Adrenal gland (tissue), 5 donors: Measurements from ENCODE around the gene CCDC27.

Experiments used
- CTCF ChIP-seq, 6 experiments: fragments of 450-650 bp in 4 of 6; fragments of 200-600 bp in 2 of 6; sonication (generic) in 1 of 6; IDR thresholded peaks; 1 replicate in 5 of 6; 2 replicates in 1 of 6; pipeline versions ENCODE4 v1.5.1 to v1.8.0; 2016 to 2021; ENCODE audit warnings: antibody characterized with exemption in 6 of 6, mild to moderate bottlenecking in 2 of 6, moderate library complexity in 1 of 6
- POLR2A ChIP-seq, 2 donors: fragments of 450-650 bp; IDR thresholded peaks; one replicate each; pipeline ENCODE4 v1.6.1; 2017; ENCODE audit warnings: antibody characterized with exemption in 2 of 2, mild to moderate bottlenecking in 2 of 2, moderate library complexity in 1 of 2
- donor health status: DM: no; HTN: no; CAD: no.

GRCh38 chr1:3707939-3708328, 44.3 kb upstream of the CCDC27 start:
- no peak for TF ChIP-seq CTCF (IDR thresholded peaks at IDR 0.05)
- no peak for TF ChIP-seq POLR2A (IDR thresholded peaks at IDR 0.05)
